Measurements from ENCODE around the gene PRRT3.
A peak's percentile ranks its signal among the peaks of the same experiment; 100 is the strongest.

PRRT3 gene

DNA sequence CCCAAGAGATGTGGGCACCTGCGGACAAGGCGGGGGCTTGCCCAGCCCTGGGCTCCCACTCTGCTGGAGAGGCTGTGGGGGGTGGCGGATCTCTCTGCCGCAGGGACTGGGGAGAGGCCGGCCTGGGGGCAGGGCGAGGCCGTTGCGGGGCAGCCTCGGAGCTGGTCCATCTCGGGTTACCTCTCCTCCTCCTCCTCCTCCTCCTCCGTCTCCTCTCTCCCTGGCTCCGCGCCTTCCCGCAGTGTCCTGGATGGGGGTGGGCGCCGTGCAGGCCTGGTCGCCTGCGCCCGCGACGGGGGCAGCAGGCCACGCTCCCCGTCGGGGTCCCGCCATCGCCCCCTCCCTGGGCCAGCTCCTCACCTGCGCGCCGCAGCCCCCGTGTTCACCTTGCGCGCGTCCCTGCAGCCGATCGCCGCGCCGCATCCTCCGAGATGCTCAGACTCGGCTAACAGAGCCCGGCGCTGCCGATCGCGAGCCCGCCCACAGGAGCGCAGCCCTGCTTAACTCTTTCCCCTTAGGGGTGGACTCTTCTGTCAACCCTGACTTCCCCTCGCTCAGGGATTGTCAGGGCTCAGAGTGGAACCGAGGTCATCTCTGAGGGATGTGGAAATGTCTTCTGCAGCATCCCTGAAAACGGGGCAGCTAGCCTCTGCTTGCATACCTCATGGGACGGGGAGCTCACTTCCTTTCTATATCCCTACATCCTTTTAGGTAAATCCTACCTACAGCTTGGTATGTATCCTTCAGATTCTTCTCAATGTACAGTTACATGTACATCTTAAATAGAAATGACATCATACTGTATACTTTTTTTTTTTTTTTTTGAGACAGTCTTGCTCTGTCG, at the start of gene PRRT3:
Gene PRRT3, minus strand, starts transcription at position 447 of the 844 bp plus-strand sequence. CDS start 2,293 bp downstream, outside the sequence.
- H3K9me3 ChIP-seq = no peaks in the 10 kb centered on the region
- TF ChIP-seq, protein P1, sequence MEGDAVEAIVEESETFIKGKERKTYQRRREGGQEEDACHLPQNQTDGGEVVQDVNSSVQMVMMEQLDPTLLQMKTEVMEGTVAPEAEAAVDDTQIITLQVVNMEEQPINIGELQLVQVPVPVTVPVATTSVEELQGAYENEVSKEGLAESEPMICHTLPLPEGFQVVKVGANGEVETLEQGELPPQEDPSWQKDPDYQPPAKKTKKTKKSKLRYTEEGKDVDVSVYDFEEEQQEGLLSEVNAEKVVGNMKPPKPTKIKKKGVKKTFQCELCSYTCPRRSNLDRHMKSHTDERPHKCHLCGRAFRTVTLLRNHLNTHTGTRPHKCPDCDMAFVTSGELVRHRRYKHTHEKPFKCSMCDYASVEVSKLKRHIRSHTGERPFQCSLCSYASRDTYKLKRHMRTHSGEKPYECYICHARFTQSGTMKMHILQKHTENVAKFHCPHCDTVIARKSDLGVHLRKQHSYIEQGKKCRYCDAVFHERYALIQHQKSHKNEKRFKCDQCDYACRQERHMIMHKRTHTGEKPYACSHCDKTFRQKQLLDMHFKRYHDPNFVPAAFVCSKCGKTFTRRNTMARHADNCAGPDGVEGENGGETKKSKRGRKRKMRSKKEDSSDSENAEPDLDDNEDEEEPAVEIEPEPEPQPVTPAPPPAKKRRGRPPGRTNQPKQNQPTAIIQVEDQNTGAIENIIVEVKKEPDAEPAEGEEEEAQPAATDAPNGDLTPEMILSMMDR (IDR thresholded peaks at IDR 0.05) = no peak
- H3K27ac ChIP-seq = no peak within 1 kb of the TSS
- H3K36me3 ChIP-seq = no peaks in the 10 kb centered on the region
- peaks cover 27% of the 10 kb centered on the region for H3K27me3 ChIP-seq
- no peak within 1 kb of the TSS for H3K4me3 ChIP-seq (ENCODE audit: low read depth in 1 of 2, low read length in 1 of 2)
- H3K4me1 ChIP-seq (ENCODE audit: control insufficient read depth in 1 of 2, insufficient read depth in 1 of 2, low read depth in 1 of 2, low read length in 1 of 2) = peaks cover 11 to 12% of the 10 kb centered on the region in 2 experiments

DNA sequence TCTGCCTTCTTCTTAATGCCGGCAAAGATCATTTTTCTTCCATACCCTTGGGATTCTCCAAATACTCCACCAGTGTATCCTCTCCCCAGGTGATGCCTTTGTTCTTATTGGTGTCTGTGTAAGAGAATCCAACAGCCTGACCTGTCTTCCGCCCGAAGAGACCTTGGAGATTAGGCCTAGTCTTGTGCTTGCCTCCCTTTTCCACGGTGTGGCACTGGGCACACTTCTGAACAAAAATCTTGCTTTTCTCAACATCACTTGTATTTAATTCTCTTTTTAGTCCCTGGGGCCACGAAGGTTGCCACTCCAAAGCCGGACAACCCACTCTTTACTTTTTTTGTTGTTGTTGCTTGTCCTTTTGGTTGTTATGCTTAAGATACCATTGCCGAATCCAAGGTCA, 48.5 kb upstream of the PRRT3 start:
- TF ChIP-seq, protein P1 (IDR thresholded peaks at IDR 0.05) = no peak
- H3K36me3 ChIP-seq = peaks cover 9% of the 10 kb centered on the region
- H3K9me3 ChIP-seq = no peaks in the 10 kb centered on the region
- H3K27ac ChIP-seq = no peak overlapping the region
- H3K4me1 ChIP-seq (ENCODE audit: control insufficient read depth in 1 of 2, insufficient read depth in 1 of 2, low read depth in 1 of 2, low read length in 1 of 2) = no peaks in the 10 kb centered on the region
- H3K4me3 ChIP-seq (ENCODE audit: low read depth in 1 of 2, low read length in 1 of 2) = no peak overlapping the region
- H3K27me3 ChIP-seq = no peaks in the 10 kb centered on the region

DNA sequence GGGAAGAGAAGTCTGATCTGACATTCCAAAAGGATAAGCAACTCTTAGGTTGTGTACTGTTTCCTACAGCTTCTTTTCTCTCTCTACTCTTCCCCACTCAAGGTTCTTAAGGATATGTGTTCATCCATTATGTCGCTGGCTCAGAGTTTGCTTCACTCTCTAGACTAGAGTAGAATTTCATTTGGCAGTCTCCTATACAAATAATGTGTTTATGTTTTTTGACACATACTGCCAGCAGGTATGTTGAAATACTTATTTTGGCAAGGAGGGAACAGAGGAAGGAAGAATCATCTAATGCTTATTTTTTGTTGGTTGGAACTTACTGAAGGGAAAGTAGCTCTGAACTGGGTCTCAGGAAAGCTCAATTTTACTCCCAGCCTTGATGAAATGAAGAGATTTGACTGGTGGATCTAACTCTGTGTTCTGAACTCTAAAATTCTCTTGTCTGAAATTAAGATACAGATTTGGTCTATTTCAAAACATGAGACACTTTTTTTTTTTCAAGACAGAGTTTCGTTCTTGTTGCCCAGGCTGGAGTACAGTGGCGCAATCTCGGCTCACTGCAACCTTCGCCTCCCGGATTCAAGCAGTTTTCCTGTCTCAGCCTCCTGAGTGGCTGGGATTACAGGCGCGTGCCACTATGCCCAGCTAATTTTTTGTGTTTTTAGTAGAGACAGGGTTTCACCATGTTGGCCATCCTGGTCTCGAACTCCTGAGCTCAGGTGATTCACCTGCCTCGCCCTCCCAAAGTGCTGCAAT, 42.1 kb upstream of the PRRT3 start:
- no peaks in the 10 kb centered on the region for H3K27me3 ChIP-seq
- peak overlapping the region; percentile 50 for H3K27ac ChIP-seq
- H3K4me3 ChIP-seq (ENCODE audit: low read depth in 1 of 2, low read length in 1 of 2) = no peak overlapping the region
- TF ChIP-seq, protein P1 (IDR thresholded peaks at IDR 0.05) = no peak
- peaks cover 9 to 12% of the 10 kb centered on the region in 2 experiments for H3K4me1 ChIP-seq (ENCODE audit: control insufficient read depth in 1 of 2, insufficient read depth in 1 of 2, low read depth in 1 of 2, low read length in 1 of 2)
- H3K9me3 ChIP-seq = no peaks in the 10 kb centered on the region
- H3K36me3 ChIP-seq = no peaks in the 10 kb centered on the region

DNA sequence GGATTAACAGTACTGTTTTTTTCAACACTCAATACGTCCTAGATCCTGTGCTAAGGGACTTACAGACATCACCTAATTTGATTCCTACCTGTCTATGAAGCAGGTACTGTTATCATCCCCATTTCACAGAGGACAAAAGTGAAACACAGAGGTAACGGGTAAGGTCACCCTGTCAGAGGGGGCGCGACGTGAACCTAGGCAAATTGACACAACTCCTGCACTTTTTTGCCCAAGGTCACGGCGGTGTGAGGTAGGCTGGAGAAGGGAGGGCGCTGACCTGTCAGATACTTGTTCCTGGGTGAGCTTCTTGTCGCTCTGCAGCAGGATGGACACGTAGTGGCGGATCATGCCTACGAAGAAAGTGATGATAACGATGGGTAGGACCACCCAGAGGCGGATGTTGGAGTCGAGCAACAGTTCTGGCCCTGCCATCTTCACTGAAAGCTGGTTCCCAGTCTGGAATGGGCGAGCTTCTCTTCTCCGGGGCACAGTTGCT, 34.1 kb upstream of the PRRT3 start:
- H3K4me1 ChIP-seq (ENCODE audit: control insufficient read depth in 1 of 2, insufficient read depth in 1 of 2, low read depth in 1 of 2, low read length in 1 of 2) = peaks cover 19 to 22% of the 10 kb centered on the region in 2 experiments
- H3K9me3 ChIP-seq = no peaks in the 10 kb centered on the region
- no peaks in the 10 kb centered on the region for H3K27me3 ChIP-seq
- H3K27ac ChIP-seq = peak overlapping the region; percentile 81
- H3K4me3 ChIP-seq (ENCODE audit: low read depth in 1 of 2, low read length in 1 of 2) = peak overlapping the region; percentile 71
- peaks cover 10% of the 10 kb centered on the region for H3K36me3 ChIP-seq
- TF ChIP-seq, protein P1 (IDR thresholded peaks at IDR 0.05) = no peak

DNA sequence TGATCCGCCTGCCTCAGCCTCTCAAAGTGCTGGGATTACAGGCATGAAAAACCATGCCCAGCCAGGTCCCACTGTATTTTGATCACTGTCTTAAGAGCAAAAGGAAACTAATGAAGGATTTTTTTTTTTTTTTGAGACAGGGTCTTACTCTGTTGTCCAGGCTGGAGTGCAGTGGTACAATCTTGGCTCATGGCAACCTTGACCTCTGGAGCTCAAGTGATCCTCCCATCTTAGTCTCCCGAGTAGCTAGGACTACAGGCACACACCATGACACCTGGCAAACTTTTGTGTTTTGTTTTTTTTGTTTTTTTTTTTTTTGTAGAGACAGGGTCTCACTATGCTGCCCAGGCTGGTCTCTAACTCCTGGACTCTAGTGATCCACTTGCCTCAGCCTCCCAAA, 28.0 kb upstream of the PRRT3 start:
- H3K27me3 ChIP-seq = no peaks in the 10 kb centered on the region
- H3K27ac ChIP-seq = peak overlapping the region; percentile 63
- TF ChIP-seq, protein P1 (IDR thresholded peaks at IDR 0.05) = no peak
- H3K4me3 ChIP-seq (ENCODE audit: low read depth in 1 of 2, low read length in 1 of 2) = no peak overlapping the region
- H3K9me3 ChIP-seq = no peaks in the 10 kb centered on the region
- H3K36me3 ChIP-seq = peaks cover 41% of the 10 kb centered on the region
- H3K4me1 ChIP-seq (ENCODE audit: control insufficient read depth in 1 of 2, insufficient read depth in 1 of 2, low read depth in 1 of 2, low read length in 1 of 2) = peaks cover 22% of the 10 kb centered on the region in 2 experiments
